Activated naive CD8-positive, alpha-beta T cell treated with anti-CD3 and anti-CD28 coated beads, Interleukin-2, amount 10 ng/mL, durations not matched to agents 7 days and 5 days (primary cell): ENCODE data around the gene ZNF844. TPM values are rescaled to one million over a fixed set of nuclear protein-coding genes. Genes with fewer than 3 reads are reported as not detected.
"Not testable (repeated sequence)": the region's sequence is repeated elsewhere in the genome, so short reads cannot be mapped to it uniquely, and the experiment has no call there.

Experiments used
- ATAC-seq: fragments of 150-1000 bp; cut with Tn5 transposase; one replicate; pipeline ENCODE4 v1.10.0; 2021; ENCODE audit warnings: low read depth, moderate library complexity
- POLR2A ChIA-PET: fragments of 350-600 bp; sonication (Branson Sonifier 250); formaldehyde crosslinking; loops from one replicate; lab custom pipeline; 2021; ENCODE audit warnings: antibody characterized with exemption; lab: Charles Lee
- DNase-seq: peaks from one replicate; pipeline ENCODE4 v3.0.0; 2021
- H3K27ac Mint-ChIP-seq: one replicate; pipeline ENCODE4 v1.8.0; 2022; ENCODE audit warnings: mild to moderate bottlenecking, mixed read lengths
- H3K27me3 Mint-ChIP-seq: one replicate; pipeline ENCODE4 v1.8.0; 2022; ENCODE audit warnings: mild to moderate bottlenecking, moderate library complexity, mixed read lengths
- H3K36me3 Mint-ChIP-seq: one replicate; pipeline ENCODE4 v1.8.0; 2021; ENCODE audit warnings: mild to moderate bottlenecking, mixed read lengths
- H3K4me1 Mint-ChIP-seq: one replicate; pipeline ENCODE4 v1.8.0; 2021; ENCODE audit warnings: mixed read lengths
- H3K4me3 Mint-ChIP-seq: one replicate; pipeline ENCODE4 v1.8.0; 2022; ENCODE audit warnings: mild to moderate bottlenecking, moderate library complexity, mixed read lengths
- H3K9me3 Mint-ChIP-seq: one replicate; pipeline ENCODE4 v1.8.0; 2021; ENCODE audit warnings: mixed read lengths
- total RNA-seq, 2 experiments: library from RNA; stranded (reverse); gene quantifications; one replicate each; pipeline ENCODE4 v1.2.3, GENCODE V29; 2021

ZNF844 gene
- total RNA-seq, 2 experiments from 2014 or later, result 6.7 to 9.1 TPM

DNA sequence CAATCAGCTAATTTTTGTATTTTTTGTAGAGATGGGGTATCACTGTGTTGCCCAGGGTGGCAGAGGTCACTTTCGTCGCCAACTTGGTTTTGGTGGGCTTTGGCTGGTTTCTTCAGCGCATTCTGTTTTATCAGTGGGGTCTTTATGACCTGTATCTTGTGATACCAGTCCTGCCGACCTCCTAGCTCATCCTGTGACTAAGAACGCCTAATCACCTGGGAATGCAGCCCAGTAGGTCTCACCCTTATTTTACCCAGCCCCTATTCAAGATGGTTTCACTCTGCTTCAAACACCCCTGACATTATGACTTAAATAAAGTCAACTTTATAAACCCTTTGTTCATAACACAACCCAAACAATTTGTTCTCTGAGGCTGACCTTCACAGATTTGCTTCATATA is 8.7 kb upstream of the ZNF844 start:
- Mint-ChIP-seq H3K27me3 (peaks cover 23% of the 10 kb centered on the region), H3K4me3 (no peak overlapping the region), H3K27ac (no peak overlapping the region), H3K4me1 (peaks cover 11% of the 10 kb centered on the region), H3K9me3 (peaks cover 3% of the 10 kb centered on the region), H3K36me3 (peaks cover 7% of the 10 kb centered on the region)
- POLR2A ChIA-PET, result no interaction called here
- no peak for ATAC-seq
- DNase-seq, result no peak

- peaks cover 45% of the 10 kb centered on the region for H3K36me3 Mint-ChIP-seq
- H3K27ac Mint-ChIP-seq, result no peak overlapping the region
- no peak for DNase-seq
- H3K4me3 Mint-ChIP-seq, result no peak overlapping the region
- POLR2A ChIA-PET, result no interaction called here
- no peak for ATAC-seq
- no peaks in the 10 kb centered on the region for H3K27me3 Mint-ChIP-seq
- no peaks in the 10 kb centered on the region for H3K4me1 Mint-ChIP-seq
- H3K9me3 Mint-ChIP-seq, result peaks cover 28% of the 10 kb centered on the region
Measured at GRCh38 chr19:12075538-12076139, 11.1 kb downstream of the ZNF844 start.

DNA sequence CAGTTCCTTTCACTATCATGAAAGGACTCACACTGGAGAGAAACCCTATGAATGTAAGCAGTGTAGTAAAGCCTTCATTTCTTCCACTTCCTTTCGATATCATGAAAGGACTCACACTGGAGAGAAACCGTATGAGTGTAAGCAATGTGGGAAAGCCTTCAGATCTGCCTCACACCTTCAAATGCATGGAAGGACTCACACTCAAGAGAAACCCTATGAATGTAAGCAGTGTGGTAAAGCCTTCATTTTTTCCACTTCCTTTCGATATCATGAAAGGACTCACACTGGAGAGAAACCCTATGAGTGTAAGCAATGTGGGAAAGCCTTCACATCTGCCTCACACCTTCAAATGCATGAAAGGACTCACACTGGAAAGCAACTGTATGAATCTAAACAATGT is 11.8 kb downstream of the ZNF844 start:
- H3K27me3 Mint-ChIP-seq, H3K27ac Mint-ChIP-seq, H3K4me3 Mint-ChIP-seq, H3K4me1 Mint-ChIP-seq, POLR2A ChIA-PET, DNase-seq, ATAC-seq: not testable (repeated sequence)
- Mint-ChIP-seq H3K36me3 (peaks cover 44% of the 10 kb centered on the region), H3K9me3 (peaks cover 22% of the 10 kb centered on the region)

GRCh38 chr19:12077375-12077774 is 12.8 kb downstream of the ZNF844 start:
- Mint-ChIP-seq H3K27me3 (no peaks in the 10 kb centered on the region), H3K27ac (no peak overlapping the region), H3K36me3 (peaks cover 44% of the 10 kb centered on the region), H3K4me3 (no peak overlapping the region), H3K9me3 (peaks cover 23% of the 10 kb centered on the region), H3K4me1 (no peaks in the 10 kb centered on the region)
- ATAC-seq, result no peak
- POLR2A ChIA-PET, result no interaction called here
- no peak for DNase-seq

DNA sequence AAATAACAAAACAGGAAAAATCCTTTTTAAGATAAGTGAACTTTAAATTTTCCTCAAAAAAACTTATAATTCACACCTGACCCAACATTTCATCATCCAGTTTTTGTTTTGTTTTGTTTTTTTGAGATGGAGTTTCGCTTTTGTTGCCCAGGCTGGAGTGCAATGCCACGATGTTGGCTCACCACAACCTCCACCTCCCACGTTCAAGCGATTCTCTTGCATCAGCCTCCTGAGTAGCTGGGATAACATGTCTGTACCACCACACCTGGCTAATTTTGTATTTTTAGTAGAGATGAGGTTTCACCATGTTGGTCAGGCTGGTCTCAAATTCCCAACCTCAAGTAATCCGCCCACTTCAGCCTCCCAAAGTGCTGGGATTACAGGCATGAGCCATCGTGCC is 18.8 kb downstream of the ZNF844 start:
- H3K4me3 Mint-ChIP-seq, DNase-seq, H3K4me1 Mint-ChIP-seq, H3K27ac Mint-ChIP-seq, H3K36me3 Mint-ChIP-seq, POLR2A ChIA-PET, ATAC-seq, H3K27me3 Mint-ChIP-seq: not testable (repeated sequence)
- H3K9me3 Mint-ChIP-seq, result peaks cover 14% of the 10 kb centered on the region

- Mint-ChIP-seq H3K27me3 (no peaks in the 10 kb centered on the region), H3K36me3 (peaks cover 7% of the 10 kb centered on the region), H3K27ac (no peak overlapping the region), H3K4me3 (no peak overlapping the region), H3K4me1 (peaks cover 2% of the 10 kb centered on the region), H3K9me3 (peaks cover 14% of the 10 kb centered on the region)
- ATAC-seq (no peak), DNase-seq (no peak)
- POLR2A ChIA-PET, result no interaction called here
Measured at GRCh38 chr19:12085074-12085818, 20.7 kb downstream of the ZNF844 start.

DNA sequence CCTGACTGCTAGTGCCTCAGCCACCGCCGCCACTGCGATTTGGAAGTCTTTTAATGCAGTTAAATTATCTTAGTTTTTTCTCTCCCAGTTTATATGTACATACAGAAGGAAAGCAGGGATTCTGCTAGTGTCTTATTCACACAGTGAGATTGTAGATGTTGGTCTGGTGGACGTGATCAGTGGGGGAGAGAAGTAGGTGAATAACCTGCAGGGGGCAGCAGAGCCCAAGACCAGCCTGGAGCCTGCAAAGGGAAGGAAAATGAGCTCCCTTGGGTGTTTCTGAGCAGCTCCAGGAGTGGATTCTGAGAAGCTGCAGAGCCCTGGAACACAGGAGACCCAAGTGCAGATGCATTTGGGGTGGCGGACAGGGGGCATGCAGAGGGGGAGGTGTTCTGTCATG is 26.3 kb downstream of the ZNF844 start:
- POLR2A ChIA-PET, result interaction anchor here (0.6 to 2.9 kb wide), 5 partner anchors 24 to 167 kb away, joined by 3 to 13 read pairs (median 3); partner anchors contain the start of genes ZNF136 and ZNF20
- peak overlapping the region; percentile 1 for H3K4me3 Mint-ChIP-seq
- DNase-seq (peak; percentile 75), ATAC-seq (peak; percentile 32)
- H3K27me3 Mint-ChIP-seq, result no peaks in the 10 kb centered on the region
- peak overlapping the region; percentile 2 for H3K27ac Mint-ChIP-seq
- peaks cover 10% of the 10 kb centered on the region for H3K9me3 Mint-ChIP-seq
- peaks cover 6% of the 10 kb centered on the region for H3K4me1 Mint-ChIP-seq
- peaks cover 13% of the 10 kb centered on the region for H3K36me3 Mint-ChIP-seq

DNA sequence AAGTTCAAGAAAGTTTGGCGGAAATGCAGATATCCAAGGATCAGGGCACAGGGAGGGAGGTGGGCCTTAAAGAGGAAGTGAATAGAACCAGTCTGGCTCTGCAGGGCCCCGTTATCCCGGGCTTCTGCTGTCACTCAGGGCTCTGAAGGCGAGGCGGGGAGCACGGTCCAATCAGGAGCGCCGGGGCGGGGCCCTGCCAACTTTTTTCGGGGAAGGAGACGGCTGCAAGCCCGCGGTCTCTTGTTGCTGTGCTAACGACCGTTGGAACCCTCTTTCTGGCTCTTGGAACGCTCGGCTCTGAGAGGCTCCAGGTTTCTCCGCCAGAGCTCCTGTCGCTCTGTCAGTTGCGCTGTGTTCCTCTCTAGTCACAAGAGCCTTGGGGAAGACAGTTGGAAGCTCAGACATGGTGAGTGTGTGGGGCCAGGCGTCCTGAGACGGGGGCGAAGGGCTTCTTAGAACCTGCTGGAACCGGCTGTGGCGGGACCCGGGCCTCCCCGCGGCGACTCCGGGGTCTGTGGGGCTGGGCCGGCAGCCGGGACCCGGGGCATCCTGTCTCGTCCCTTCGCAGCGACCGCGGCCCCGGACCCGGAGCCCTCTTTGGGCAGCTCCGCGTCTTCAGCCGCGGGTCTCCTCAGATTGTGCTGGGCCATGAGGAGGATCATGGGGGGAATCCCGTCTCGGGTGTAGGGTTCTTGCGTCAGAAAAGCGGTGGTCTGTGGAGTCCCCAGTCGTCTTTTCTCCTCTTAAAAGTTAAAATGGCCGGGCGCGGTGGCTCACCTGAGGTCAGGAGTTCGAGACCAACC is 27.7 kb downstream of the ZNF844 start:
- peak overlapping the region; percentile 88 for H3K4me3 Mint-ChIP-seq
- DNase-seq (peak; percentile 81), ATAC-seq (peak; percentile 94)
- H3K36me3 Mint-ChIP-seq, result peaks cover 19% of the 10 kb centered on the region
- peaks cover 6% of the 10 kb centered on the region for H3K4me1 Mint-ChIP-seq
- H3K27ac Mint-ChIP-seq, result peak overlapping the region; percentile 87
- peaks cover 9% of the 10 kb centered on the region for H3K9me3 Mint-ChIP-seq
- no peaks in the 10 kb centered on the region for H3K27me3 Mint-ChIP-seq
- POLR2A ChIA-PET, result interaction anchor here (0.7 to 2.9 kb wide), 7 partner anchors 30 to 240 kb away, joined by 3 to 13 read pairs (median 3); partner anchors contain the start of genes ZNF20, ZNF433 and ZNF763

DNA sequence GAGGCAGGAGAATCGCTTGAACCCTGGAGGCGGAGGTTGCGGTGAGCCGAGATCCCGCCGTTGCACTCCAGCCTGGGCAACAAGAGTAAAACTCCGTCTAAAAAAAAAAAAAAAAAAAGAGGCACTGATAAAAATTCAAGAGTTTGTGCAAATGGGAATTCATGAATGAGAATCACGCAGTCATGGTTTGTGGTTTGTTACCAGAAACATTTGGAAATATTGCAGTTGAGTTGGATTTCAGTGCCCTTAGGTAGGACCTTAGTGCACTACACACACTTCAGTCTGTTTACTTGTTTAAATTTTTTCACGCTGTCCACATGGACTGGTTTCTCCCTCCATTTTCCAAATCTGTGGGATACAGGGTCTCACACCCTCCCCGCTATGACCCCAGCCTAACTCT is 28.4 kb downstream of the ZNF844 start:
- DNase-seq (no peak), ATAC-seq (no peak)
- H3K36me3 Mint-ChIP-seq, result peaks cover 22% of the 10 kb centered on the region
- peaks cover 7% of the 10 kb centered on the region for H3K9me3 Mint-ChIP-seq
- POLR2A ChIA-PET, result interaction anchor here (0.7 to 2.9 kb wide), 7 partner anchors 25 to 348 kb away, joined by 3 to 13 read pairs (median 3); partner anchors contain the start of genes ZNF20, ZNF433 and ZNF763
- peaks cover 6% of the 10 kb centered on the region for H3K4me1 Mint-ChIP-seq
- peak overlapping the region; percentile 87 for H3K27ac Mint-ChIP-seq
- no peaks in the 10 kb centered on the region for H3K27me3 Mint-ChIP-seq
- H3K4me3 Mint-ChIP-seq, result peak overlapping the region; percentile 88

- POLR2A ChIA-PET, result interaction anchor here (0.7 kb wide), 2 partner anchors 26 to 347 kb away, joined by 3 to 4 read pairs; no protein-coding TSS in a partner anchor
- Mint-ChIP-seq H3K4me3 (no peak overlapping the region), H3K9me3 (peaks cover 10% of the 10 kb centered on the region), H3K36me3 (peaks cover 26% of the 10 kb centered on the region), H3K4me1 (peaks cover 6% of the 10 kb centered on the region), H3K27ac (no peak overlapping the region), H3K27me3 (no peaks in the 10 kb centered on the region)
- no peak for DNase-seq
- no peak for ATAC-seq
Measured at GRCh38 chr19:12093777-12094176, 29.2 kb downstream of the ZNF844 start.

GRCh38 chr19:12095111-12095790 is 30.7 kb downstream of the ZNF844 start:
- ATAC-seq, result no peak
- Mint-ChIP-seq H3K27ac (no peak overlapping the region), H3K4me3 (no peak overlapping the region)

GRCh38 chr19:12098040-12098439 is 33.5 kb downstream of the ZNF844 start:
- Mint-ChIP-seq H3K4me1 (peaks cover 5% of the 10 kb centered on the region), H3K36me3 (peaks cover 37% of the 10 kb centered on the region), H3K27ac (no peak overlapping the region), H3K27me3 (no peaks in the 10 kb centered on the region), H3K4me3 (no peak overlapping the region), H3K9me3 (peaks cover 30% of the 10 kb centered on the region)
- ATAC-seq (no peak), DNase-seq (no peak)
- POLR2A ChIA-PET, result interaction anchor here (0.6 kb wide), 1 partner anchor 624 kb away, joined by 4 read pairs; no protein-coding TSS in a partner anchor

More at GRCh38 chr19:12095111-12095790, 30.7 kb downstream of the ZNF844 start:
- POLR2A ChIA-PET, result no interaction called here
- H3K27me3 Mint-ChIP-seq, result no peaks in the 10 kb centered on the region
- peaks cover 35% of the 10 kb centered on the region for H3K36me3 Mint-ChIP-seq
- peaks cover 20% of the 10 kb centered on the region for H3K9me3 Mint-ChIP-seq
- H3K4me1 Mint-ChIP-seq, result peaks cover 6% of the 10 kb centered on the region
- DNase-seq, result no peak
